ENCODE data around the gene MEI4.
"Not testable (repeated sequence)": the region's sequence is repeated elsewhere in the genome, so short reads cannot be mapped to it uniquely, and the experiment has no call there.

Gene MEI4

DNA sequence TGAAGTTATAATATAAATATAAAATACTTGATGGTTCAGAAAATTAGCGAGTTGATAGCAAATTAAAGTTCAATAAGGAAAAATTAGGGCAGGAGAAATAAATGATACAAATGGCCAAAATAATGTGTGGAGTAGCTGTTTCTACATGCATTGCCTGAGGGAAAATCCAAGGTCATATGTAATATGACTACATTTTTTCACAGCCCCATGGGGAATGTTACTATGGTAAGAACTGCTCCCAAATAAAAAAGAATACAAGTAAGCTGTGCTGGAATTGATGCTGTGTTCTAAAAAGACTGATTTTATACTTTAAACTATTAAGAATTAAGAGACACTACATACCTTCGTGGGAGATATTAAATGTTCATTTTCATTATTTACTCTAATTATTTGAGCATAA is 34.1 kb downstream of the MEI4 start:
- DNase-seq: no peak

DNA sequence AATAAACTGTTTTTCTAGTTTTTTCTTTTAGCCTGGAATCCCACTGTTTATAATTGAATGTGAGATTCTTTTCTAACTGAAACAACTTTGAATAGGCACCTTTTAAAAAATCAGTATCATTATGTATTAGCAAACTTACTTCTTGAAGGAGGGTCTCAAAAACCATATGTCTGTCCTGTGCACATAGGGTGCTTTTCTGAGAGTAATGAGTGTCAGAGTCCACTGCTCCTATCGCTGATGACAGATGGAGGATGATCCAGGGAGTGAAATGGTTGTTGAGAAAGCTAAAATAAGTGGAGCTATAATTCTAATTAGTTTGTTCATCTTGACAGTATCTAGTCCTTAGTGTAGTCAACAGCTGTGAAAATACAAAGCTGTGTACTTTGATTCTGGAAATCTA is 35.8 kb downstream of the MEI4 start:
- no peak for DNase-seq

DNA sequence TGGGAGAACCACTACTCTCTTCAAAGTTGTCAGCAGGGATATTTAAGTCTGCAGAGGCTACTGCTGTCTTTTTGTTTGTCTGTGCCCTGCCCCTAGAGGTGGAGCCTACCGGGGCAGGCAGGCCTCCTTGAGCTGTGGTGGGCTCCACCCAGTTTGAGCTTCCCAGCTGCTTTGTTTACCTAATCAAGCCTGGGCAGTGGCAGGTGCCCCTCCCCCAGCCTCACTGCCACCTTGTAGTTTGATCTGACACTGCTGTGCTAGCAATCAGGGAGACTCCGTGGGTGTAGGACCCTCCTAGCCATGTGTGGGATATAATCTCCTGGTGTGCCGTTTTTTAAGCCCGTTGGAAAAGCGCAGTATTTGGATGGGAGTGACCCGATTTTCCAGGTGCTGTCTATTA is 47.3 kb downstream of the MEI4 start:
- not testable (repeated sequence) for DNase-seq

DNA sequence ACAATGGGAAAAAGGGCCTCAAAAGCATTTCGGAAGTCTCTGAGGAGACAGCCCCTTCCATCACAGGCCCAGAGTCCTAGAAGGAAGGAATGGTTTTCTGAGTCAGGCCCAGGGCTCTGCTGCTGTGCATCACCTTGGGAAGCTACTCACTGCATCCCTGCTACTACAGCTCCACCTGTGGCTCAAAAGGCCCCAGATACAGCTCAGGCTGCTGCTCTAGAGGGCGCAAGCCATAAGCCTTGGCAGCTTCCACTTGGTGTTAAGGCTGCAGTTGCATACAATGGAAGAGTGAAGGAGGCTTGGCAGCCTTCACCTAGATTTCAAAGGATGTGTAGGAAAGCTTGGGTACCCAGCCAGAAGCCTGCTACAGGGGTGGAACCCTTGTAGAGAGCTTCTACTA is 54.8 kb downstream of the MEI4 start:
- DNase-seq: no peak

DNA sequence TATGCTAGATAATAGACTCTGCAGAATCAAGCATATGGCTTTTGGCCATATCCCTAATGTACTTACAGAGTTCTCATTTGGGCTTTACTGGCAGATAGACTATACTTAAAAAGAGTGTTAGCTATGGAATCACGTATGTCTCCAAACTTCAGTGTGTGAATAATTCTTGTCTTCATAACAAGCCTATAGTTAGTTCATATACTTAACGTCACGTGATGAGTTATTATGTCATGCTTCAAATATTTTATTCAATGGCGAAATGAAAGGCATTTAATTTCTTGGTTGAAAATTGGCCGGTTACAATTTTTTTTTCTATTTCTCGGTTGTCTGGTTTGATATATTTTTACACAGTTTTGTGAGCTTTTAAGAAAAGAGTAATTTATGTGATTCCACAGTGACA is 62.7 kb downstream of the MEI4 start:
- DNase-seq: no peak

DNA sequence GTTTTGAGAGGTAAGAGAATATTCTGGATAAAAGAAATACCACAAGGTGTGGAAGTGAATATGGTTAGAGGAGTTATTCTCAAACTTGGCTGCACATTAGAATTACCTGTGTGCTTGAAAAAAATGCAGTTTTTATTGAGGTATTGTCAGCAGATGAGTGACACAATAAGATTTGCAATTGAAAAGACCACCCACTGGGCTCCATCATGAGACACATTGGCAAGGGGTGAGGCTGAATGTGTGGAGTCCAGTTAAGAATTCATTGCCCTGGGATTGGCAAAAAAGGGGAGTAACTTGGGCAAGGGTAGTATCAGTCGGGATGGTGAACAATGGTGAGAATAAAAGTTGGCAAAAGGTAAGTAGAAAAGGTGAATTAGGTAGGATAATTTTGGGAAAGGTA is 63.5 kb downstream of the MEI4 start:
- no peak for DNase-seq

DNA sequence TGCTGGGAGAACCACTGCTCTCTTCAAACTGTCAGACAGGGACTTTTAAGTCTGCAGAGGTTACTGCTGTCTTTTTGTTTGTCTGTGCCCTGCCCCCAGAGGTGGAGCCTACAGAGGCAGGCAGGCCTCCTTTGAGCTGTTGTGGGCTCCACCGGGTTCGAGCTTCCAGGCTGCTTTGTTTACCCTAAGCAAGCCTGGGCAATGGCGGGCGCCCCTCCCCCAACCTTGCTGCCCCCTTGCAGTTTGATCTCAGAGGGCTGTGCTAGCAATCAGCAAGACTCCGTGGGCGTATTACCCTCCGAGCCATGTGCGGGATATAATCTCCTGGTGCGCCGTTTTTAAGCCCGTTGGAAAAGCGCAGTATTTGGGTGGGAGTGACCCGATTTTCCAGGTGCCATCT is 83.2 kb downstream of the MEI4 start:
- not testable (repeated sequence) for DNase-seq

DNA sequence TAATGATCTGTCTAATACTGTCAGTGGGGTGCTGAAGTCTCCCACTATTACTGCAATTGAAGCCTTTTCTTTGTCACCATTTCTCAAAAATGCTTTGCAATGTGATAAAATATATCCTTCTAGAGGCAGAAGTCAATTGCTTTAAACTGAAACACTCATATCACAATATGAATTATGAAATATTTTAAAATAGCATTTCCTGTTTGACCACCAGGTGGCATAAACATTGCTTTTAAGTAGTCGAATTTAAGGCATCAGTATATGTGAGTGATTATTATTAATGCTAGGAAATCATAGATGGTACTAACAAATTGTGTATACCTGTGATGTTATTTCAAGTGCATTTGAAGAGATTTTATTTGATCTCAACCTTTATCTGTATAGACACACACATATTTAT is 87.5 kb downstream of the MEI4 start:
- DNase-seq: no peak

DNA sequence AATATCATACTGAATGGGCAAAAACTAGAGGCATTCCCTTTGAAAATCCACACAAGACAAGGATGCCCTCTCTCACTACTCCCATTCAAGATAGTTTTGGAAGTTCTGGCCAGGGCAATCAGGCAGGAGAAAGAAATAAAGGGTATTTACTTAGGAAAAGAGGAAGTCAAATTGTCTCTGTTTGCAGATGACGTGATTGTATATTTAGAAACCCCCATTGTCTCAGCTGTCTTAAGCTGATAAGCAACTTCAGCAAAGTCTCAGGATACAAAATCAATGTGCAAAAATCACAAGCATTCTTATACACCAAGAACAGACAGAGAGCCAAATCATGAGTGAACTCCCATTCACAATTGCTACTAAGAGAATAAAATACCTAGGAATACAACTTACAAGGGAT is 99.3 kb downstream of the MEI4 start:
- not testable (repeated sequence) for DNase-seq

DNA sequence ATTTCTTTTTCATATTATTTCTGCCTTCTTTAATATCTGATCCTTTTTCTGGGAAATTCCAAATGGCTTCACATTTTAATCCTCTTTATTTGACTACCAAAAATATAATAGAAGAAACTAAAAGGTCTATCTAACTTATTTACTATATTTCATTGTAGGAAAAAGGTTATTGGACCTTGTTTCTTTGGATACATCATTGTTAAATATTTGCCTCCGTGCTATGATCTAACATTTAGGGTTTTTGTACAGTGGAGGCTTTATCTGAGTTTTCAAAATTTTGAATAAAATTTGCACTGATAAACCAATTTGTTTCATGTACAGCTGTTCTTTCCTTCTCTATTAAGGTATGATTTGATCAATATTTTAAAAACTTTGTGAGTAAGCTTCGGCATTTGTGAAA is 109.5 kb downstream of the MEI4 start:
- DNase-seq: no peak

DNA sequence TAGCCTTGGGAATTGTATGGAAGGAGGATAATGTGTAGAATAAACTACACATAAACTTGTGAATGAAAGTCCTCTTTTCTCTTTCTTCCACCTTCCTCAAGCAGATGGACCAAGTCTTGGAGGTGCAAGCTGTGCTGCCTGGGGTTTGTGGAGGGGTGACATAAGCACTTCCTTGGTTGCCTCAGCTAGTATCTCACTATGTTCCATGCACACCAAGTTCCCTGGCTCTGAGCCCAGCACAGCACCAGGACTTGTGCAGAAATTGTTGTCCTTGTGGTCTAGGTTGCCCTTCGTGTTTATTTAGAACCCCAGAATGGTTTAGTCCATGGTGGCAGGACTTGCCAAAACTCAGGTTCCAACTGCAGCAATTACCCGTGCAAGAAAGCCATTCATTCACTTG is 110.3 kb downstream of the MEI4 start:
- no peak for DNase-seq

DNA sequence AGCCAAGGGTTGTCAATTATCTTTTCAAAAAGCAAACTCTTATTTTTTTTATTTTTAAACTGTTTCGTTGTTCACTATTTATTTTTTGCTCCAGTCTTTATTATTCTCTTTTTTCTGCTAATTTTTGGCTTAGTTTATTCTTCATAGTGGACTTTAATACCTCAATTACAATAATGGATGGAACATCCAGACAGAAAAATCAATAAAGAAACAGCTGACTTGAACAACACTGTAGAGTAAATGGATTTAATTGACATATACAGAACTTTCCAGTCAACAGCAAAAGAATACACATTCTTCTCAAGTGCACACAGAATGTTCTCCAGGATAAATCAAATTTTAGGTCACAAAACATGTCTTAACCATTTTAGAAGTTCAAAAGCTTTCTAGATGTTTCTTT is 111.5 kb downstream of the MEI4 start:
- DNase-seq: no peak

DNA sequence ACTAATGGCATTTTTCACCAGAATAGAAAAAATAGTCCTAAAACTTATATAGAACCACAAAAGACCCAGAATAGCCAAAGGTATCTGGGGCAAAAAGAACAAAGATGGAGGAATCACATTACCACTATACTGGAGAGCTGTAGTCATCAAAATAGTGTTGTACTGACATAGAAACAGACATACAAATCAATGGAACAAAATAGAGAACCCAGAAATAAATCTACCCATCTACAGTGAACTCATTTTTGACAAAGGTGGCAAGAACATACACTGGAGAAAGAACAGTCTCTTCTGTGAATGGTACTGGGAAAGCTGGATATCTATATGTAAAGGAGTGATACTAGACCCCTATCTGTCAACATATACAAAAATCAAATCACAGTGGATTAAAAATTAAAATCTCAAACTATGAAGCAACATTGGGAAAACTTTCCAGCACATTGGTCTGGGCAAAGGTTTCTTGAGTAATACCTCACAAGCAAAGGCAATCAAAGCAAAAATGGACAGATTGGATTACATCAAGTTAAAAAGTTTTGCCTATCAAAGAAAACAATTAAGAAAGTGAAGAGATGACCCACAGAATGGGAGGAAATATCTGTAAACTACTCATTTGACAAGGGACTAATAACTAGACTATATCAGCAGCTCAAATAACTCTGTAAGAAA is 120.5 kb downstream of the MEI4 start:
- no peak for DNase-seq

DNA sequence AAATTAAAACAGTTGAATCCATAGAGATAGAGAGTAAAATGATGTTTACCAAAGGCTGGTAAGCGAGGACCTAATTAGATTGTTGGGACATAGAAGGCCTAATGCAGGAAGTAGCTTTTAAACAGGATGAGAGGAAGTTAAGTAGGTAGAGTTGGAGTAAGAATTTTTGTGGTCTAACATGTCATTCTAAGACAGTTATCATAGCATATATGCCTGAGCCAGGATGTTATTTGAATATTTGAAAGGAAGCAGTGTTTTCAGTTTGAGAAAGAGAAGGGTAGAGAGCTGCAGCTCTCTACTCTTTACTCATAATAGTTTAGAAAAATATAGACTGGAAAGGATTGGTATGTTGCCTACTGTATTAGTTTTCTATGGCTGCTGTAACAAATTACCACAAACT is 121.6 kb downstream of the MEI4 start:
- DNase-seq: peak; percentile 1

DNA sequence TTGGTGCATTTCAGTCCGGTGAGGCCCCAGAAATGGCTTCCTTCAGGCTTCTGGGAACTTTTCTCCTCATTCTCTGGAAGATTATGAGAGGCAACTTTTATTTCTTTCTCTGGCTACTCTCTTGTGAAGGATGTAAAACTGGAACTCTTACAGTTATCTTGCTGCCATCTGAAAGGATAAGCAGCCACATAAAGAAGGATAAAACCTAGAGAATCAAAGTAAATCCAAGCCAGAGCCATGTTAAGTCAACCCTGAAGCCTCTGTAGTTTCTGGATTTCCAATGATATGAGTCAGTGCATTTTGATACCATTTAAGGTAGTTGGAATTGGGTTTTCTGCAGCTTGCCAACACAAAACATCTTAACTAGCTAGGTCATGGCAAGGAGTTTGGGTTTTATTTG is 123.6 kb downstream of the MEI4 start:
- no peak for DNase-seq

DNA sequence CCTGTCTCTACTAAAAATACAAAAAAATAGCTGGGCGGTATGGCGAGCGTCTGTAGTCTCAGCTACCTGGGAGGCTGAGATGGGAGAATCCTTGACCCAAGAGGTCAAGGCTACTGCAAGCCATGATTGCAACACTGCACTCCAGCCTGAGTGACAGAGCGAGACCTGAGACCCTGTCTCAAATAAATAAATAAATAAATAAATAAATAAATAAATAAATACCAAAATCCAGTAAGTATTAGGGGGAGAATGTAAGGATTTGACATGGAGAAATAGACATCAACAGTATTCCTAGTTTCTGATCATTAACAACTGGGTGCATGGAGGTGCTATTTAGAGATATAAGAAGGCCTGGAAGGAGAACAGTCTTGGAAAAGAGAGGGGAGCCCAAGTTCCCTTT is 125.7 kb downstream of the MEI4 start:
- DNase-seq: no peak

DNA sequence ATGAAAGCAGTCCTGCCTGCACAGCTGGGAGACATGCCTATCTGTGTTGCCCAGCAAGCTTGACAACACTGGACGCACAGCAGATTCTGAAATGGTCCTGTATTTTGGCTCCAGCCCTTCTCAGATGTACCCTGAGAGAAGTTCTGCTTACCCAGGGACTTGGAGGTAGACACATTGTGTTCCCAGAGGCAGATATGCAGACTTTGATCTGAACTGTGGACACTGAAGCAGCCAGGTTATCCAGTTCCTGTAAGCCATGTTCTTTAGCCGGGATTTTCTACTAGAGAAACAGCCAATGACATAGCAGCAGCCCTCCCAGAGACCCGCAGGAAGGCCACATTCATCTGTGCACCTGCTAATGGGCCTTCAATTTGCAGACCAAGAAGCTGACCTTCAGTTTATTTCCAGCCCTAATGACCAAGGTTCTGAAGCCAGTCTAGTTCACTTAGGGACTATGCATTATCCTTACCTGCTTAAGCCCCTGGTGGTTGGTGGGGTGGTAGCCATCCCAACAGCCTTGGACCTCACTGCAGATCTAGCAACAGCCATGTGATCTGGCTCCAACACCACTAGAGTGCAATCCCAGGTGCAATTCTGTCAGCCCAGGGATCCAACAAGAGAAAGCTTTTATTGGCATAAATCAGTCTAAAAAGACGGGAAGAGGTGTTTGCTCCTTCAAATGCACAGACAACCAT is 134.2 kb downstream of the MEI4 start:
- no peak for DNase-seq

DNA sequence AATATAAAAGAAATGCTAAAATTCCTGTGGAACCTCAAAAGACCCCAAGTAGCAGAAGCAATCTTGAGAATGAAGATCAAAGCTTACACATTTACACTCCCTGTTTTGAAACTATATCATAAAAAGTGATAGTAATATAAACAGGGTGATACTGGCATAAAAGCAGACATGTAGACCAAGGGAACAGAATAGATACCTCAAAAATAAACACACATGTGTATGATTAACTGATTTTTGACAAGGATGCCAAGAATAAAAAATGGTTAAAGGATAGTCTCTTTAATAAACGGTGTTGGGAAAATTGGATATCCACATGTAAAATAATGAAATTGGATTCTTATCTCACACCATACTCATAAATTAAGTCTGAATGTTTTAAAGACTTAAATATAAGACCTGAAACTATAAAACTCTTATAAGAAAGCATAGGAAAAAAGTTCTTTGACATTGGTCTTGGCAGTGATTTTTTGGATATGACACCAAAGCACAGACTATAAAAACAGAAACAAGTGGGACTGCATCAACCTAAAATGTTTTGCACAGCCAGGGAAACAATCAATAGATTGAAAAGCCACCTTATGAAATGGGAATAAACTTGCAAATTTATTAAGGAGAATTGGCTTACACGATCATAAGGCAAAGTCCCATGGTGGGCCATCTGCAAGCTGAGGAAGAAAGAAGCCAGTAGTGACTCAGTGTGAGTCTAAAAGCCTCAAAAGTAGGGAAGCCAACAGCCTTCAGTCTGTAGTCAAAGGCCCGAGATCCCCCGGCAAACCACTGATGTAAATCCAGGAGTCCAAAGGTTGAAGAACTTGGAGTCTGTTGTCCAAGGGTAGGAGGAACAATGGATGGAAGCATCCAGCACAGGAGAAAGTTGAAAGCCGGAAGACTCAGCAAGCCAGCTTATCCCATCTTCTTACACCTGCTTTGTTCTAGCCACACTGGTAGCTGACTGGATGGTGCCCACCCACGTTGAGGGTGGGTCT is 144.3 kb downstream of the MEI4 start:
- no peak for DNase-seq

DNA sequence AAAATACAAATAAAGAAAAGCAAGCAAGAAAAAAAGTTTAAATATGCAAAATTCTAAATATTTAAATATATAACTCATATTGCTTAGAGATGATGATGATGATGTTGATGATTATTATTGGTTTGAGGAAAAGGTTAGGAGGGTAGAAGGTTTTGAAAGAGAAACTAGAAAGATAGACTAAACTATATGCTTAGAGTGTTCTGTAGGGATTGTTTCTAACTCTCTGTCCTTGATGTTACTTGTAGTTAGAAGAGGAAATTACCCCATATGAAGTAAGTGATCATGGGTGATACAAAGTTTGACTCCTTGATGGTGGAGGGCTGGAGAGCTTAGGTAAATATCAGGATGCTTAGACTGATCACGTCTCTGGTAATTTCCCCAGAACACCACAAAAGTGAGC is 159.5 kb downstream of the MEI4 start:
- no peak for DNase-seq

DNA sequence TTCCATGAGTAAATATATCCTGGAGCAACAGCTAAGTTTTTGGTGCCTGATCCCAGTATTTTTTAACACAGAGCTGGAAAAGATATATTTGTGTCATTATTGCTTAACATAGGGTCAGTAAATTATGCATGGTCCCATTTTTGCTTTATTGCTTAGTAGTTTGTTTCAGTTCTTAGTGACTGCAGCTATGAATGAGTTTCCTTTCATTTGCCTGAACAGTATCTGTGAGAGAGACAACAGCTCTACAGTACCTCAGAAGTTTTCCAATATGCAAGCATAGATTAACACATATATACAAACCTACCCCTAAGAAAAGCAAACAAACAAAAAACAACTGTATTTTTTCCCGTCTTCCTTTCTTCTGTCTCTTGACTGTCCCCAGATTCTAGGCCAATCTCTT is 160.3 kb downstream of the MEI4 start:
- DNase-seq: no peak

DNA sequence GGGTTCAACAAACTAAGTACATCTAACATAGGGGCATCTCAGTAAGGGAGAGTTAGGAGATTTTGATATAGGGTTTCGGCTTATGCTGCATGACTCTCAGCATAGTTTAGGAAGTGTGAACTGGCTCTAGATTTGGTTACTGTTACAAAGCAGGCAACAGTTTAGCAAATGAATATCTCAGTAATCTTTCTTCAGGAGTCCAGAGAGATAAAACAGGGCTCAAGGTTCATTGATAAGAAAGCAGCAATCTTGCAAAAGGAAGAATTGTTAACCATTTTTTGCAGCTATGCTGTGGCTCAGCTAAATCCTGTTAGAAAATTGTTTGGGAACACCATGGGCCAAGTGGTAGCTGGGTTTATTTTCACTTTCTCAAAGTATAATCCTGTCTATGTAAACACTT is 161.3 kb downstream of the MEI4 start:
- no peak for DNase-seq

DNA sequence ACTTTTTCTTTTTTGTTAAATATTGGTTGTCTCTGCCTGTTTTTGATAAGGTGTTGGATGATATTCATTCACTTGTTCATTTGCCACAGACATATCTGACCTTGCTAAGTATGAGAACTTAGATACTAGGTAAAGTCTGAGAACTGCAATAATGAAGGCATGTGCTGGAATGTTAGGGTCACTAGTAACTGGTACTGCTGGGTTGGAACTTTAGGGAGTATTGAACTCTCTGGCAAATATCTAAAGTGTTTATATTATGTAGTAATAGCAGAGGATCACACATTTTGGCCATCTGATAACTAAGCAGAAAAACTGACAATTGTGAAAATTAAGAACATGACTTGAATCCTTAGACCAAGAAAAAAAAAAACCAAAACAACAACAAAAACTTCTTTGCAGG is 162.7 kb downstream of the MEI4 start:
- DNase-seq: no peak

DNA sequence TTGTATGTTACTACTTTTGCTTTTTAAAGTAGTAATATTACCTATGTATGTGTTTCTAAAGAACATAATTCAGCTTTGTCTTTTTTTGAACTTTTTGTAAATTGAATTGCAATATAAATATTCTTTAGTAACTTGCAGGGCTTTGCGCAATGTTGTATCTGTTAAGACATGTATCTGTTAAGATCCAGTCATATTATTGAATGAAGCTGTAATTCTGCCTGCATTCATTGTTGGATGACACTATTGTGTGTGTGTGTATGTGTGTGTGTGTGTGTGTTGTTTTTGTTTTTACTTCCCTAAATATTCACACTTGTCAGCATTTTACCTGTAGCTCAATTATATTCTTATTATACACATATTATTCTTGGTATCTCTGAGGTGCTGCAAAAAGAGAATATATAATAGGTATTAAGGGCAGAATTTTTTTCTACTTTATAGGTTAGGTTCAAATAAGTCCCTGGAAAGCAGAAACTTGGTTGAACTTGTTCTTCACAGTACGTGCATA is 164.0 kb downstream of the MEI4 start:
- no peak for DNase-seq

DNA sequence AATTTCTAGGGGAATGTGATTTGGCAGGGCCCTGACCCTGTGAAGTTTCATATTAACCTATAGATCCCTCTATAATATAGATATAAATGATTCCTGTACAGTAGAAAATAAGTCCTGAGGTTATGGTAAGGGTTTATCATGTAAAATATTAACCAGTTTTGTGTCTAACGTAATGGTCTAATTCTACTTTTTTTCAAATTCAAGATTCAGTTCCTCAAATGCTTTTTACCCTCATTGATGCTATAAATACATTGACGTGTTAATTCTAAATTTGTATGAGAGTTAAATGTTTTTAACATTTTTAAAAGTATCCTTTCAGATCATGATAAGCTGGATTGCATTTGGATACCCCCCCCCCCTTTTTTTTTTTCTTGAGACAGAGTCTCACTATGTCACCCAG is 169.4 kb downstream of the MEI4 start:
- no peak for DNase-seq
